ENCODE measurements around the gene ZBTB4.

Gene ZBTB4

DNA sequence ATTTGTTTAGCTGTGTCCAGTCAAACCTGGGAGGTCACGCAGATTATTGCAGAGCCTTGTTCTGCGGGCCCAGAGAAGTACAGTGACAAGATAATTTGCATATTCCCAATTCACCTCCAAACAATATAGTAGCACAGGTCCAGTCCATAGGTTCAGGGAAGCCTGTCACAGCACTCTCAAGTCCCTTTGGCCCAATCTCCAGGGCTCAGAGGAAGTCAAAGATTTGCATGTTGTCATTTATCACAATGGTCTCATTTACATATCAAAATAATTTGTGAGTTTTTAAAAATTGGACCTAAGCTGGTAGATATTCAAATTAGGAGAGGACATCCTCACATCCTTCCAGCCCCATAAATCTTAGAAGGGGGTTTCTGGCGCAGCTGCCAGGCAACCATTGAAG lies 11.9 kb downstream of the ZBTB4 start:
- TF ChIP-seq, protein P1, sequence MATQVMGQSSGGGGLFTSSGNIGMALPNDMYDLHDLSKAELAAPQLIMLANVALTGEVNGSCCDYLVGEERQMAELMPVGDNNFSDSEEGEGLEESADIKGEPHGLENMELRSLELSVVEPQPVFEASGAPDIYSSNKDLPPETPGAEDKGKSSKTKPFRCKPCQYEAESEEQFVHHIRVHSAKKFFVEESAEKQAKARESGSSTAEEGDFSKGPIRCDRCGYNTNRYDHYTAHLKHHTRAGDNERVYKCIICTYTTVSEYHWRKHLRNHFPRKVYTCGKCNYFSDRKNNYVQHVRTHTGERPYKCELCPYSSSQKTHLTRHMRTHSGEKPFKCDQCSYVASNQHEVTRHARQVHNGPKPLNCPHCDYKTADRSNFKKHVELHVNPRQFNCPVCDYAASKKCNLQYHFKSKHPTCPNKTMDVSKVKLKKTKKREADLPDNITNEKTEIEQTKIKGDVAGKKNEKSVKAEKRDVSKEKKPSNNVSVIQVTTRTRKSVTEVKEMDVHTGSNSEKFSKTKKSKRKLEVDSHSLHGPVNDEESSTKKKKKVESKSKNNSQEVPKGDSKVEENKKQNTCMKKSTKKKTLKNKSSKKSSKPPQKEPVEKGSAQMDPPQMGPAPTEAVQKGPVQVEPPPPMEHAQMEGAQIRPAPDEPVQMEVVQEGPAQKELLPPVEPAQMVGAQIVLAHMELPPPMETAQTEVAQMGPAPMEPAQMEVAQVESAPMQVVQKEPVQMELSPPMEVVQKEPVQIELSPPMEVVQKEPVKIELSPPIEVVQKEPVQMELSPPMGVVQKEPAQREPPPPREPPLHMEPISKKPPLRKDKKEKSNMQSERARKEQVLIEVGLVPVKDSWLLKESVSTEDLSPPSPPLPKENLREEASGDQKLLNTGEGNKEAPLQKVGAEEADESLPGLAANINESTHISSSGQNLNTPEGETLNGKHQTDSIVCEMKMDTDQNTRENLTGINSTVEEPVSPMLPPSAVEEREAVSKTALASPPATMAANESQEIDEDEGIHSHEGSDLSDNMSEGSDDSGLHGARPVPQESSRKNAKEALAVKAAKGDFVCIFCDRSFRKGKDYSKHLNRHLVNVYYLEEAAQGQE (IDR thresholded peaks at IDR 0.05; ENCODE audit: low read depth): no peak
- TF ChIP-seq ZBTB7A (IDR thresholded peaks at IDR 0.05; ENCODE audit: low read depth): no peak
- no peak for TF ChIP-seq CREB1 (IDR thresholded peaks at IDR 0.05; ENCODE audit: low read depth)
- no peak for TF ChIP-seq FOXM1 (IDR thresholded peaks at IDR 0.05; ENCODE audit: borderline replicate concordance, low read depth)
- TF ChIP-seq TEAD4 (IDR thresholded peaks at IDR 0.05): no peak
- TF ChIP-seq, protein P2, sequence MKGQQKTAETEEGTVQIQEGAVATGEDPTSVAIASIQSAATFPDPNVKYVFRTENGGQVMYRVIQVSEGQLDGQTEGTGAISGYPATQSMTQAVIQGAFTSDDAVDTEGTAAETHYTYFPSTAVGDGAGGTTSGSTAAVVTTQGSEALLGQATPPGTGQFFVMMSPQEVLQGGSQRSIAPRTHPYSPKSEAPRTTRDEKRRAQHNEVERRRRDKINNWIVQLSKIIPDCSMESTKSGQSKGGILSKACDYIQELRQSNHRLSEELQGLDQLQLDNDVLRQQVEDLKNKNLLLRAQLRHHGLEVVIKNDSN (IDR thresholded peaks at IDR 0.05): no peak
- TF ChIP-seq EGR1 (IDR thresholded peaks at IDR 0.05): no peak
- no peak for TF ChIP-seq CEBPB (IDR thresholded peaks at IDR 0.05)
- no peak for TF ChIP-seq NFIC (IDR thresholded peaks at IDR 0.05)
- TF ChIP-seq RAD21 (IDR thresholded peaks at IDR 0.05; ENCODE audit: low read depth): no peak
- no peak for TF ChIP-seq EP300 (IDR thresholded peaks at IDR 0.05; ENCODE audit: borderline replicate concordance)
- TF ChIP-seq, protein P3, sequence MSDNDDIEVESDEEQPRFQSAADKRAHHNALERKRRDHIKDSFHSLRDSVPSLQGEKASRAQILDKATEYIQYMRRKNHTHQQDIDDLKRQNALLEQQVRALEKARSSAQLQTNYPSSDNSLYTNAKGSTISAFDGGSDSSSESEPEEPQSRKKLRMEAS (IDR thresholded peaks at IDR 0.05): no peak
- TF ChIP-seq TAF1 (IDR thresholded peaks at IDR 0.05; ENCODE audit: low read depth): no peak
- no peak for TF ChIP-seq YY1 (IDR thresholded peaks at IDR 0.05; ENCODE audit: low read depth)
- no peak for TF ChIP-seq TCF12 (IDR thresholded peaks at IDR 0.05; ENCODE audit: low read depth)

DNA sequence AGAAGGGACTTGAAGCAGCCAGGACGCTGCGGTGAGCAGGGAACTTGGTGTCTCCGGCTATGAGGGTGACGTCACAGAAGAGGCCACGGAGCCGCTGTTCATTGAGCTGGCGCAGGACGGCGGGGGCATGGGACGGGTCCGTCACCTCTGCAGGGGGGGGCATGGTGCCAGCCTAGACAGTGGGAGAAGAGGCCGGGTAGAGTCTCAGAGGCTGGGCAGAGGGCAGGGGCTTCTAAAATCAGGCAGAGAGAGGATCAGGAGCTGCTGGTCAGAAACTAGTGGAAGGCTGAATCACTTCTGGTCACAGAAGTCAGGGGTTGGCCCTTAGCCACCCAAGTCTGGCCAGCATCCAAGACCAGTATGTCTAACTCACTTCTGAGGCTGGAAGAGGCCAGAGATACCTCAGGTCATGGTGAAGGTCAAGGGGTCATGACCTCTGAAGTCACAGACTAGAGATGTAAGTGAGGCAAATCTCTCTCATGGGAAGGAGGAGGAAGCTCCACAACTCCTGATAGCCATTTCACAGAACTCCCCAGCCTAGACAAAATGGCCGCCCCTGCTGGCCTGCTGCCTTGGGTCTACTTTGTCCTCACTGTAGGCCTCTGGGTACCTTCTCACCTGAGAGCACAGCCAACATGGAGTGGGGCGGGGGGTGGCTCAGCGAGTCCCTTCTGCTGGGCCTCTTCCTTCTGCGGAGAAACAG lies 12.6 kb downstream of the ZBTB4 start:
- TF ChIP-seq YY1 (IDR thresholded peaks at IDR 0.05; ENCODE audit: low read depth): peak; percentile 83
- TF ChIP-seq, protein P2 (IDR thresholded peaks at IDR 0.05): no peak
- no peak for TF ChIP-seq CREB1 (IDR thresholded peaks at IDR 0.05; ENCODE audit: low read depth)
- TF ChIP-seq ZBTB7A (IDR thresholded peaks at IDR 0.05; ENCODE audit: low read depth): no peak
- TF ChIP-seq NFIC (IDR thresholded peaks at IDR 0.05): peak; percentile 65
- TF ChIP-seq, protein P1 (IDR thresholded peaks at IDR 0.05; ENCODE audit: low read depth): no peak
- TF ChIP-seq TEAD4 (IDR thresholded peaks at IDR 0.05): 0 out of 2 replicates have a peak, but pooled peaks have one; percentile 9
- TF ChIP-seq CEBPB (IDR thresholded peaks at IDR 0.05): no peak
- no peak for TF ChIP-seq RAD21 (IDR thresholded peaks at IDR 0.05; ENCODE audit: low read depth)
- TF ChIP-seq TAF1 (IDR thresholded peaks at IDR 0.05; ENCODE audit: low read depth): no peak
- TF ChIP-seq FOXM1 (IDR thresholded peaks at IDR 0.05; ENCODE audit: borderline replicate concordance, low read depth): no peak

DNA sequence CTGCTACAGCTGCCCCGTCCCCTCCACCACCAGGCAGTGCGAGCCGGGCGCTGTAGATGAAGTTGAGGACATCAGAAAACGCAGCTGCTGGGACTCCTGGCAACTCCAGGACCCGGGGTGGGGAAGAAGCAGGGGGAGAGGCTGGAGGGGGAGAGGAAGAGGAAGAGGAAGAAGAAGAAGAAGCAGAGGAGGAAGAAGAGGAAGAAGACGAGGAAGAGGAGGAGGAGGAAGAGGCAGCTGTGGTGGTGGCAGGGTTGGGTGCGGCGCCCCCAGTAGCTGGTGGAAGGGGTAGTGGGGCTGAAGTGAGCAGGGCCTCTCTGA lies 13.2 kb downstream of the ZBTB4 start:
- TF ChIP-seq, protein P1 (IDR thresholded peaks at IDR 0.05; ENCODE audit: low read depth): no peak
- TF ChIP-seq FOXM1 (IDR thresholded peaks at IDR 0.05; ENCODE audit: borderline replicate concordance, low read depth): no peak
- TF ChIP-seq TEAD4 (IDR thresholded peaks at IDR 0.05): no peak
- no peak for TF ChIP-seq YY1 (IDR thresholded peaks at IDR 0.05; ENCODE audit: low read depth)
- TF ChIP-seq EGR1 (IDR thresholded peaks at IDR 0.05): no peak
- no peak for TF ChIP-seq TCF12 (IDR thresholded peaks at IDR 0.05; ENCODE audit: low read depth)
- TF ChIP-seq, protein P2 (IDR thresholded peaks at IDR 0.05): no peak
- TF ChIP-seq, protein P3 (IDR thresholded peaks at IDR 0.05): no peak
